Pancreas (tissue), 10 donors: ENCODE measurements around the gene AKT1S1. TPM values are rescaled to one million over a fixed set of nuclear protein-coding genes. Genes with fewer than 3 reads are reported as not detected.

Experiments used
- ATAC-seq, 4 donors: fragments of 200-7000 bp; cut with Tn5 transposase; one replicate each; pipeline versions ENCODE4 v1.8.0 to v1.9.1; 2020; ENCODE audit warnings: mild to moderate bottlenecking in 4 of 4, moderate library complexity in 4 of 4
- DNase-seq, 6 donors: peaks; one replicate each; pipeline ENCODE4 v3.0.0-alpha.2; 2020
- FAIRE-seq: peaks from 2 replicates; lab custom pipeline; 2012; peaks lifted over from hg19 to GRCh38; lab: Jason Lieb, UNC
- H3K27ac ChIP-seq, 4 donors: fragments of 200-600 bp; sonication (generic); 1 replicate in 3 of 4; 2 replicates in 1 of 4; pipeline versions ENCODE4 v1.5.0 to v1.8.0; 2020
- H3K27me3 ChIP-seq, 4 donors: fragments of 200-600 bp; one replicate each; pipeline ENCODE4 v1.8.0; 2021
- H3K36me3 ChIP-seq, 3 donors: fragments of 200-600 bp; sonication (generic) in 1 of 3; one replicate each; pipeline versions ENCODE4 v1.5.0 to v1.8.0; 2020 to 2021
- H3K4me1 ChIP-seq, 3 donors: fragments of 200-600 bp; one replicate each; pipeline ENCODE4 v1.8.0; 2021
- H3K4me3 ChIP-seq, 4 donors: fragments of 200-600 bp; sonication (generic) in 2 of 4; one replicate each; pipeline versions ENCODE4 v1.5.0 to v1.8.0; 2020 to 2021
- H3K9me3 ChIP-seq, 4 donors: fragments of 200-600 bp; one replicate each; pipeline ENCODE4 v1.8.0; 2021
- CTCF ChIP-seq, 4 donors: fragments of 200-600 bp; sonication (generic) in 3 of 4; IDR thresholded peaks; one replicate each; pipeline versions ENCODE4 v1.5.0 to v1.8.0; 2021; ENCODE audit warnings: antibody characterized with exemption in 4 of 4
- WGBS, 2 donors: extraction: QIAGEN DNeasy Blood & Tissue Kit; methylation state at CpG; one replicate each; pipeline ENCODE4 v1.1.7; 2013; 5-methylcytosine and 5-hydroxymethylcytosine counted together
- intact Hi-C, 3 donors: fragments of 100-400 bp; cut with DNase I; formaldehyde crosslinking; loops; one replicate each; pipeline versions ENCODE4 v1.11.1 to v1.14.2; 2022
- polyA plus RNA-seq, 2 donors: library from polyadenylated mRNA; stranded (reverse); fragments of 200-250 nt; gene quantifications; one replicate each; pipeline ENCODE4 v1.2.3, GENCODE V29; 2013
- total RNA-seq, 6 donors: library from RNA; stranded (reverse); fragmentation: NEBNext Ultra II Directional in 4 of 6; extraction: Animal tissue kit (Norgen Biotek cat#: 25700) in 4 of 6; gene quantifications; one replicate each; pipeline versions ENCODE4 v1.2.1 to v1.2.4, GENCODE V29; 2021 to 2023
- donor health status: healthy with polysubstance abuse.
- donor health status: DM: no; HTN: no; CAD: no; lungs with moderate emphysema.
- donor health status: DM: no; HTN: no; CAD: no.
- donor health status: control.
- donor health status: control.
- donor health status: Bipolar disorder and iron deficiency.
- donor health status: DM: yes; HTN: yes; CAD: no.
- donor health status: DM: no; HTN: no; CAD: no.
- donor health status: DM: no; HTN: no; CAD: no.
- donor health status: DM: yes; HTN: yes; CAD: no.

The AKT1S1 gene
- total and polyA plus RNA-seq, 8 donors: 13.8 to 31.1 (median 18.1) TPM

GRCh38 chr19:49855676-49856573 is 21.2 kb downstream of the AKT1S1 start:
- no peak overlapping the region for H3K27ac ChIP-seq
- H3K4me1 ChIP-seq: peaks cover 0 to 3% (median 0%) of the 10 kb centered on the region in 3 donors
- no peak for FAIRE-seq
- peaks cover 0 to 31% (median 10%) of the 10 kb centered on the region in 3 donors for H3K36me3 ChIP-seq
- DNase-seq: peak in 2 of 6 donors; percentile 47 to 58
- no peak for TF ChIP-seq CTCF (IDR thresholded peaks at IDR 0.05)
- H3K4me3 ChIP-seq: no peak overlapping the region
- no peak for ATAC-seq
- no peaks in the 10 kb centered on the region for H3K9me3 ChIP-seq
- intact Hi-C loops: no loop called here
- 79 to 84% methylated on average over 20 to 21 of the region's 21 CpGs for WGBS, 2 donors
- H3K27me3 ChIP-seq: no peaks in the 10 kb centered on the region

- ATAC-seq: no peak
- H3K9me3 ChIP-seq: no peaks in the 10 kb centered on the region
- TF ChIP-seq CTCF (IDR thresholded peaks at IDR 0.05): no peak
- H3K36me3 ChIP-seq: peaks cover 0 to 31% (median 10%) of the 10 kb centered on the region in 3 donors
- H3K27me3 ChIP-seq: no peaks in the 10 kb centered on the region
- intact Hi-C loops: no loop called here
- no peak overlapping the region for H3K4me3 ChIP-seq
- FAIRE-seq: no peak
- peak in 1 of 6 donors; percentile 39 for DNase-seq
- peaks cover 0 to 3% (median 0%) of the 10 kb centered on the region in 3 donors for H3K4me1 ChIP-seq
- 89 to 93% methylated on average over 12 of the region's 12 CpGs for WGBS, 2 donors
- H3K27ac ChIP-seq: no peak overlapping the region
These were observed 21.9 kb downstream of the AKT1S1 start for GRCh38 chr19:49855277-49855675.

GRCh38 chr19:49854378-49855263 is 22.5 kb downstream of the AKT1S1 start:
- WGBS, 2 donors: 88 to 92% methylated on average over 37 to 39 of the region's 39 CpGs
- intact Hi-C loops: no loop called here
- no peak for ATAC-seq
- no peak for TF ChIP-seq CTCF (IDR thresholded peaks at IDR 0.05)
- no peak for FAIRE-seq
- Histone ChIP-seq H3K4me3 (no peak overlapping the region), H3K36me3 (peaks cover 0 to 30% (median 10%) of the 10 kb centered on the region in 3 donors), H3K9me3 (no peaks in the 10 kb centered on the region), H3K27ac (no peak overlapping the region), H3K4me1 (peaks cover 0 to 9% (median 0%) of the 10 kb centered on the region in 3 donors), H3K27me3 (no peaks in the 10 kb centered on the region)
- DNase-seq: peak in 5 of 6 donors; percentile 15 to 84 (median 57)

GRCh38 chr19:49853852-49854377 is 23.2 kb downstream of the AKT1S1 start:
- DNase-seq: peak in 2 of 6 donors; percentile 24 to 26

More at GRCh38 chr19:49853852-49854377, 23.2 kb downstream of the AKT1S1 start:
- ATAC-seq: no peak
- H3K36me3 ChIP-seq: peaks cover 0 to 26% (median 10%) of the 10 kb centered on the region in 3 donors
- FAIRE-seq: no peak
- 73 to 84% methylated on average over 10 of the region's 10 CpGs for WGBS, 2 donors
- no peaks in the 10 kb centered on the region for H3K27me3 ChIP-seq
- no peak overlapping the region for H3K4me3 ChIP-seq
- intact Hi-C loops: no loop called here
- no peaks in the 10 kb centered on the region for H3K9me3 ChIP-seq
- H3K27ac ChIP-seq: no peak overlapping the region
- no peak for TF ChIP-seq CTCF (IDR thresholded peaks at IDR 0.05)
- H3K4me1 ChIP-seq: peaks cover 0 to 9% (median 0%) of the 10 kb centered on the region in 3 donors
